Stomach (tissue), 9 donors: ENCODE measurements around the gene PSMD10. TPM values are rescaled to one million over a fixed set of nuclear protein-coding genes. Genes with fewer than 3 reads are reported as not detected.

ENCODE experiments used
- DNase-seq, 2 donors: peaks; one replicate each; pipeline versions ENCODE4 v3.0.0 to v3.0.0-alpha.2; 2013 to 2019
- H3K27ac ChIP-seq, 5 donors: fragments of 200-600 bp in 4 of 5; sonication (generic) in 4 of 5; one replicate each; pipeline ENCODE4 v1.5.1; 2013 to 2019; ENCODE audit warnings: mild to moderate bottlenecking in 1 of 5, moderate library complexity in 1 of 5
- H3K27me3 ChIP-seq, 3 donors: fragments of 200-600 bp; sonication (generic); one replicate each; pipeline ENCODE4 v1.5.1; 2017 to 2019; ENCODE audit warnings: mixed run types in 1 of 3
- H3K36me3 ChIP-seq, 4 donors: fragments of 200-600 bp; sonication (generic); 1 replicate in 3 of 4; 2 replicates in 1 of 4; pipeline ENCODE4 v1.5.1; 2016 to 2019
- H3K4me1 ChIP-seq, 4 donors: fragments of 200-600 bp; sonication (generic); one replicate each; pipeline ENCODE4 v1.5.1; 2016 to 2019
- H3K4me3 ChIP-seq, 4 donors: fragments of 200-600 bp; sonication (generic) in 3 of 4; one replicate each; pipeline ENCODE4 v1.5.1; 2016 to 2019; ENCODE audit warnings: mild to moderate bottlenecking in 1 of 4
- H3K9me3 ChIP-seq, 4 donors: fragments of 200-600 bp; sonication (generic); one replicate each; pipeline ENCODE4 v1.5.1; 2016 to 2019
- EP300 ChIP-seq: sonication (generic); formaldehyde crosslinking; IDR thresholded peaks from one replicate; pipeline ENCODE4 v1.6.1; 2017; ENCODE audit warnings: antibody characterized with exemption
- POLR2A ChIP-seq, 4 donors: fragments of 450-650 bp; IDR thresholded peaks; one replicate each; pipeline ENCODE4 v1.6.1; 2016; ENCODE audit warnings: antibody characterized with exemption in 4 of 4, control low read depth in 2 of 4, mild to moderate bottlenecking in 1 of 4, moderate library complexity in 1 of 4
- POLR2AphosphoS5 ChIP-seq, 3 donors: sonication (generic); formaldehyde crosslinking; IDR thresholded peaks; one replicate each; pipeline ENCODE4 v1.6.1; 2016; ENCODE audit warnings: antibody characterized with exemption in 3 of 3
- WGBS, 5 donors: extraction: QIAGEN DNeasy Blood & Tissue Kit in 3 of 5; methylation state at CpG; one replicate each; pipeline versions ENCODE4 v1.1.5 to v1.1.7; 2013 to 2018; 5-methylcytosine and 5-hydroxymethylcytosine counted together
- intact Hi-C: fragments of 100-400 bp; cut with DNase I; formaldehyde crosslinking; loops from one replicate; pipeline ENCODE4 v1.15.1; 2023; ENCODE audit warnings: low total_unique reads
- polyA plus RNA-seq, 3 donors: library from polyadenylated mRNA; stranded (reverse); fragments of 200-250 nt; gene quantifications; one replicate each; pipeline ENCODE4 v1.2.3, GENCODE V29; 2013
- total RNA-seq, 5 donors: library from RNA; depleted of rRNA; stranded (reverse); fragments of >200 nt; gene quantifications; one replicate each; pipeline versions ENCODE4 v1.1.0 to v1.2.3, GENCODE V29; 2014 to 2016
- TF ChIP-seq, protein P1 (sequence below), 7 experiments: fragments of 450-650 bp in 4 of 7; fragments of 200-600 bp in 3 of 7; sonication (generic) in 3 of 7; IDR thresholded peaks; one replicate each; pipeline ENCODE4 v1.5.1; 2016 to 2019; ENCODE audit warnings: antibody characterized with exemption in 7 of 7, control low read depth in 2 of 7, mild to moderate bottlenecking in 1 of 7
- donor health status: healthy with polysubstance abuse.
- donor health status: Bipolar disorder and iron deficiency.
- donor health status: healthy.

PSMD10 gene
- total and polyA plus RNA-seq, 8 donors: 10.4 to 65.7 (median 25.4) TPM; not detected in 1

DNA sequence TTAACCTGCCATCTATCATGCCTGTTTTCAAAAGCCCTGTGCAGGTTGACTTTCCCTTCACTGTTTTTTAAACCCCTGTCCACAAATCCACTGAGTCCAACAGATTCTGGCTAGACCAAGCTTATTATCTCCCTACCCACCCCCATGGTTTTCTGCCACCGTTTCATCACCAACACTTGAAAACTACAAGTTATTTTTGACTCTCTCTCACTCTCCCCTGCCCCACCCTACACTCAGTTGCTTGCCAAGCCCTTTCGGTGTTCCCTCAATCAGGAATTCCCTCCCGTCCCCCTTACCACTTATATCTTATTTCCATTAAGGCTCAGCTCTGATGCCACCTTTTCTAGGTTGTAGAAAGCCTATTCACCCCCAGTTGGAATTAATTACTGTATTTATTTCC lies 29.9 kb upstream of the PSMD10 start:
- H3K27ac ChIP-seq: no peak overlapping the region
- peaks cover 0 to 3% (median 0%) of the 10 kb centered on the region in 4 donors for H3K36me3 ChIP-seq
- H3K4me3 ChIP-seq: no peak overlapping the region
- no peaks in the 10 kb centered on the region for H3K4me1 ChIP-seq
- no peak for DNase-seq
- no peaks in the 10 kb centered on the region for H3K27me3 ChIP-seq
- WGBS, 5 donors: 42 to 57% (median 54%) methylated on average over 3 of the region's 3 CpGs
- intact Hi-C loops: no loop called here
- H3K9me3 ChIP-seq: no peaks in the 10 kb centered on the region
- TF ChIP-seq POLR2A (IDR thresholded peaks at IDR 0.05) (no peak), EP300 (no peak), POLR2AphosphoS5 (IDR thresholded peaks at IDR 0.05) (no peak)
- TF ChIP-seq, protein P1, sequence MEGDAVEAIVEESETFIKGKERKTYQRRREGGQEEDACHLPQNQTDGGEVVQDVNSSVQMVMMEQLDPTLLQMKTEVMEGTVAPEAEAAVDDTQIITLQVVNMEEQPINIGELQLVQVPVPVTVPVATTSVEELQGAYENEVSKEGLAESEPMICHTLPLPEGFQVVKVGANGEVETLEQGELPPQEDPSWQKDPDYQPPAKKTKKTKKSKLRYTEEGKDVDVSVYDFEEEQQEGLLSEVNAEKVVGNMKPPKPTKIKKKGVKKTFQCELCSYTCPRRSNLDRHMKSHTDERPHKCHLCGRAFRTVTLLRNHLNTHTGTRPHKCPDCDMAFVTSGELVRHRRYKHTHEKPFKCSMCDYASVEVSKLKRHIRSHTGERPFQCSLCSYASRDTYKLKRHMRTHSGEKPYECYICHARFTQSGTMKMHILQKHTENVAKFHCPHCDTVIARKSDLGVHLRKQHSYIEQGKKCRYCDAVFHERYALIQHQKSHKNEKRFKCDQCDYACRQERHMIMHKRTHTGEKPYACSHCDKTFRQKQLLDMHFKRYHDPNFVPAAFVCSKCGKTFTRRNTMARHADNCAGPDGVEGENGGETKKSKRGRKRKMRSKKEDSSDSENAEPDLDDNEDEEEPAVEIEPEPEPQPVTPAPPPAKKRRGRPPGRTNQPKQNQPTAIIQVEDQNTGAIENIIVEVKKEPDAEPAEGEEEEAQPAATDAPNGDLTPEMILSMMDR (IDR thresholded peaks at IDR 0.05): no peak

- DNase-seq: peak in 1 of 2 donors; percentile 12
- no peaks in the 10 kb centered on the region for H3K36me3 ChIP-seq
- no peaks in the 10 kb centered on the region for H3K27me3 ChIP-seq
- no peaks in the 10 kb centered on the region for H3K9me3 ChIP-seq
- TF ChIP-seq POLR2A (IDR thresholded peaks at IDR 0.05): no peak
- no peak for TF ChIP-seq EP300
- no peak for TF ChIP-seq POLR2AphosphoS5 (IDR thresholded peaks at IDR 0.05)
- TF ChIP-seq, protein P1 (IDR thresholded peaks at IDR 0.05): no peak
- no peak overlapping the region for H3K27ac ChIP-seq
- WGBS, 5 donors: 50 to 64% (median 56%) methylated on average over 3 of the region's 3 CpGs
- intact Hi-C loops: no loop called here
- H3K4me1 ChIP-seq: no peaks in the 10 kb centered on the region
- H3K4me3 ChIP-seq: no peak overlapping the region
Measured at GRCh38 chrX:108117988-108118387, 26.6 kb upstream of the PSMD10 start.

GRCh38 chrX:108114541-108114940 lies 23.2 kb upstream of the PSMD10 start:
- intact Hi-C loops: no loop called here
- TF ChIP-seq POLR2AphosphoS5 (IDR thresholded peaks at IDR 0.05) (no peak), POLR2A (IDR thresholded peaks at IDR 0.05) (no peak), EP300 (no peak)
- TF ChIP-seq, protein P1 (IDR thresholded peaks at IDR 0.05): no peak
- Histone ChIP-seq H3K27me3 (no peaks in the 10 kb centered on the region), H3K4me1 (no peaks in the 10 kb centered on the region), H3K27ac (no peak overlapping the region), H3K9me3 (no peaks in the 10 kb centered on the region), H3K4me3 (no peak overlapping the region), H3K36me3 (no peaks in the 10 kb centered on the region)
- no peak for DNase-seq

DNA sequence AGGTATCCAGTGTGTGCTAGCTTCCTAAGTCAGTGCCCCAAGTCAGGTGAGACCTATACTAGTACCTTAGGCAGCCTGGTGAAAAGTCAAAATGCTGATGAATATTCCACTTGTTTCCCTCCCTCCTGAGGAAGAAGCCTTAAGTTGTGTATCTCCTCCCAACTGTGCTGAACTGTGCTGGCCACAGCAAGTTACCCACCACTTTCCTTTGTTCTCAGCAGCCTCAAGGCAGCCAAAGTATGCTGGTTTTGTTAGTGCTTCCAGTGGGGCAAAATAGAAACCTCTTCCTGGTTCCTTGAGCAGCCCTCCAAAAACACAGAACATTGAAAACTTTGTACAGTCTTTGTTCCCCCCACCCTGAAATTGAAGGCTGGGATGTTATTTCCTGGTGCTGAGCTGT lies 14.1 kb upstream of the PSMD10 start:
- DNase-seq: no peak
- Histone ChIP-seq H3K4me3 (no peak overlapping the region), H3K4me1 (no peaks in the 10 kb centered on the region), H3K27me3 (no peaks in the 10 kb centered on the region), H3K9me3 (peaks cover 0 to 12% (median 3%) of the 10 kb centered on the region in 4 donors), H3K36me3 (no peaks in the 10 kb centered on the region), H3K27ac (no peak overlapping the region)
- TF ChIP-seq POLR2A (IDR thresholded peaks at IDR 0.05) (no peak), EP300 (no peak), POLR2AphosphoS5 (IDR thresholded peaks at IDR 0.05) (no peak)
- TF ChIP-seq, protein P1 (IDR thresholded peaks at IDR 0.05): no peak
- intact Hi-C loops: no loop called here
